Fibroblast of the conjunctiva (primary cell): Measurements from ENCODE around the gene GOLGA2.
"Not testable (repeated sequence)": the region's sequence is repeated elsewhere in the genome, so short reads cannot be mapped to it uniquely, and the experiment has no call there.

Source experiments
- DNase-seq: peaks from one replicate; pipeline ENCODE4 v3.0.0-alpha.2; 2010; ENCODE audit warnings: low read depth

Gene GOLGA2

DNA sequence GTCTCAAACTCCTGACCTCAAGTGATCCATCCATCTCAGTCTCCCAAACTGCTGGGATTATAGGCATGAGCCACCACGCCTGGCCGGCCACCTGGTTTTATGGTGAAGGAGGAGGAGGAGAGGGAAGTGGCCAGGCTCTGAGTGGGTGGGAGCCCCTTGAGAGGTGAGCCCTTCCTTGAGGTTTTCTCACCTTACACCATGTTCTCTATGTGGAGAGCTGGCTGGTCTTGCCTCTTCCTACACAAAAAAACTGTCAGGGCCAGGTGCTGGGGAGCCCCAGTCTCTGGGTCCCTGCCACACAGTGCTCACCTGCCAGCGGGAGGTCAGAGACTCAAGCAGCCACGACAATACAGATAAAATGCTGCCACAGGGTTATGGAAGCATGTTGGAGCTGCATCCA lies 18.3 kb upstream of the GOLGA2 start:
- no peak for DNase-seq

GRCh38 chr9:128293091-128293490 lies 17.3 kb upstream of the GOLGA2 start:
- no peak for DNase-seq

DNA sequence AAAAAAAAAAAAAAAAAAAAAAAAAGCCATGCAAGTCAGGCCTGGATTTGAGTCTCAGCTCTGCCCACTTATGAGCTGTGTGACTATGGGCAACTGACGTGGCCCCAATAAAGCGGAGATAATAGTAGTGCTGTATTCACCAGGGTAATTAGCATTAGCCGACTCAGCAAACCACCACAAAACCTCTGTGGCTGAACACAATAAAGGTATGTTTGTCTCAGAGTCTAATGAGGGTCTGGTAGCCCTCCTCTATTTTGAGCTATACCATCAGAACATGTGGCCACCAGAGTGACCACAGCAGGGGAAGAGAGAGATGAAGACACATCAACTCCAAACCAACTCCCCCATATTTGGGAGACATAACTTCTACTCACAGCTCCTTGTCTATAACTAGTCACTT lies 16.2 kb upstream of the GOLGA2 start:
- DNase-seq = no peak

- DNase-seq = no peak
Observed at GRCh38 chr9:128288273-128289004, 12.6 kb upstream of the GOLGA2 start.

- no peak for DNase-seq
Observed at GRCh38 chr9:128286440-128286839, 10.6 kb upstream of the GOLGA2 start.

DNA sequence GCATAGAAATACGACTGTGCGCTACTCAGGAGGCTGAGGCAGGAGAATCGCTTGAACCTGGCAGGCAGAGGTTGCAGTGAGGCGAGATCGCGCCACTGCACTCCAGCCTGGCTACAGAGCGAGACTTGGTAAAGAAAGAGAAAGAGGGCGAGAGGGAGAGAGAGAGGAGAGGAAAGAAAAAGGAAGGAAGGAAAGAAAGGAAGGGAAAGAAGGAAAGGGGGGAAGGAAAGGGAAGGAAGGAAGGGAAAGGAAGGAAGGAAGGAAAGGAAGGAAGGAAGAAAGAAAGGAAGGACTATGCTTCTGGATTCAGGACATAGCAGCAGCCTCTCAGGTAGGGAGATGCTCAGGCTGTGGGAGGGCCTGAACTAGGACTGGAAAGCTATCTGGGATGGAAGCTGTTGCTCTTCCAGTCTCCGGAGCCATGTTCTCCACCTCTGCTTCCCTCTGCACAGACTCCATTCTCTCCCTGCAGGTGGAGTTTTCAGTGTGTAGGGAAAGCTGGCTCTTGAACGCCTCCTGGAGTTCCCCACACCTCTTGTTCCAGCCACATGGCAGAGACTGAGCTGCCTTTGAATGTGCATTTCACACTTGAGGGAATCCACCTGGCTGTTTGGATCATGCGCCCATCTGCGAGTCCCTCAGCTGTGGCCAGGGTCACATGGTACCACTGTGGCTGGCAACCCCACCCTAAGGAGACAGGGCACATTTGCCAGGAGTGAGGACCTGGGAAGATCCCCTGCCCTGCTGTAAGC lies 9.4 kb upstream of the GOLGA2 start:
- no peak for DNase-seq

- no peak for DNase-seq
Observed at GRCh38 chr9:128282500-128282899, 6.7 kb upstream of the GOLGA2 start.

DNA sequence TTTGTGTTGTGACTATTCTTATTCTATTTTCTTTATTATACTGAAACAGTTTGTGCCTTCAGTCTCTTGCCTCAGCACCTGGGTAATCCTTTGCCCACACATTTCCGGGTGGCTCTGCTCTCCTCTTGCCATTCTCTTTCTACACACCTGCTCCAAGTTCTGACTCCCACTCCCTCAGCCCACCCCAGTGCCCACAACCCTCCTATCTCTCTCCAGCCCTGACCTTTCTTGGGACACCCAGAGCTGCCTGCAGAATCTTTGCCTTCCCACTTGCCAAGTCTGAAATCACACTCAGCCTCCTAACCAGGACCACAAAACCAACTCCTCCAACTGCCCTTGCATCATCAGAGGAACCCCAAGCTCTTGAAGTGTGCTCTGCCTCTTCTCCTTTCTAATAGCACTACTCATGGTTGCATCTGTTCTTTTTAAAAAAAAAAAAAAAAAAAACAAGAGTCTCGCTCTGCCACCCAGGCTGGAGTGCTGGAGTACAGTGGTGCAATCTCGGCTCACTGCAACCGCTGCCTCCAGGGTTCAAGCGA lies 4.3 kb upstream of the GOLGA2 start:
- DNase-seq = no peak

GRCh38 chr9:128279088-128280073 lies 3.6 kb upstream of the GOLGA2 start:
- not testable (repeated sequence) for DNase-seq

DNA sequence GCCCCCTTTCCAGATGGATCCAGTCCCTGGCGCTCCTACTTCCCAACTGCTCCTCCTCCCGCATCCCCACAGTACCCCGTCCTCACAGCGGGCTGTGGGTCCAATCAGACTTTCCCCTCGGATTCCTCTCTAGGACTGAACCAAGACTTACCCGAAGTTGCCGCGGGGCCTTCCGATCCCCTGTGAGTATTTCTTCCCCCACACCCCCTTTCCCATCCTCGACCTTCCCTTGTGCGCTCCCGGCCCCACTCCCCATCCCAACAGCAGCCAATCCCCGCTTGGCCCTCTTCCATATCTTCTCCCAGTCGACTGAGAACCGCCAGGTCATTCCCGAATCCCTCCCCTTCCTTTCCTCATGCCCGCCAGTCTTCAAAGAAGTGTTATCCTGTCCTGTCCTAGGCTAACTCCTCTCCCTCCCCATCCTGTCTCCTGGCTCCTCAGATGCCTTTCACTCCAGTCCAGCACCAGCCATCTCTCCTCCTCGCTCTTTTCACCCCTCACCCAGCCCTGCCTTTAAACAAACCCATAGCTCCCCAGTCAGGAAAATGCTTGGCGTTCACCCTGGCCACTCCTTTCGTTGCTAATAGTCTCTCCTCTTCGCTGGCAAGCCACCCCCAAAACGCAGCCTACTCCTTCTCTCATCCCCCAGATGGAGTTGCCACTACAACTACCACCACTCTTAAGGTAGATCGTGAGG lies 915 bp upstream of the GOLGA2 start:
- no peak for DNase-seq

DNA sequence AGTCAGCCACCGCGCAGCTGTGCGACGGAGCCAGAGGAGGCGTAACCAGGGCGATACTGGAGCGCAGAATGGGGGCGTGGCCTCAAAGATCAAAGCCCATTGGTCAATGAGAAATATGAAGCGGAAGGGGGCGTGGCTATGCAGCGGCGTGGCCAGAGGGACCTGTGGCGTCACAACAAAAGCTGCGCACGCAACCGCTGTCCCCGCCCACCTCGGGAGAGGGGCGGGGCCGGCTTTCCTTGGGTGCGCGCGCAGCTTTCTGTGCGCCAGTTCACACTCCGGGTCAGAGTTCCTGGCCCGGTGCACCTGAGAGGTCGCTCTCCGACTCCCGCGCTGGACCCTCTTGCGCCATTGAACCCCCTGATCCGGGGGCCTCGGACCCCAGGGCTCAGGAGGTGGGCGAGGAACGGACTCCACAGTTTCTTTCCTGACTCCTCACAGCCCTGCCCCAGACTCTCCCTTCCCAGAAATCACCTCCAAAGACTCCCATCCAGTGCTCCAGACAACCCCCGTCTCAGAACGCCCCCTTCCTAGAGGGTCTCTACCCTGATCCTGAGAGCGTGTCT lies 284 bp upstream of the GOLGA2 start, which contains the start of gene SWI5:
Gene SWI5, plus strand, starts transcription at position 269 of the 566 bp plus-strand sequence.
- peak; percentile 99 for DNase-seq

DNA sequence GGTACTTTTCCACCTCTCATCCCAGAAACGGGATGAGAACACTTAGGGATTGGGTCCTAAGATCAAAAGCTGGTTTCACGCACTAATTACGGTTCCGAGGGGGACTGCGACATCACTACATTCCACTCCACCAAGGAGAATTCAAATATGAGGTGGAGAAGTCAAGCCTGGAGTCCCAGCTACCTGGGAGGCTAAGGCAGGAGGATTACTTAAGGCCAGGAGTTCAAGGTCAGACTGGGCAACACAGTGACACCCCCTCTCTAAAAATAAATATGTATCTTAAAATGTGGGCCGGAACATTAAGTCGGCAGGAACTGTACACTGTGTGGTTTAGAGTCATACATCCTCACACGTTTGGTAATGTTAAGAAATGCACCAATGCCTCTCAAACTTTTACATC lies 1.6 kb downstream of the GOLGA2 start:
- DNase-seq = no peak

DNA sequence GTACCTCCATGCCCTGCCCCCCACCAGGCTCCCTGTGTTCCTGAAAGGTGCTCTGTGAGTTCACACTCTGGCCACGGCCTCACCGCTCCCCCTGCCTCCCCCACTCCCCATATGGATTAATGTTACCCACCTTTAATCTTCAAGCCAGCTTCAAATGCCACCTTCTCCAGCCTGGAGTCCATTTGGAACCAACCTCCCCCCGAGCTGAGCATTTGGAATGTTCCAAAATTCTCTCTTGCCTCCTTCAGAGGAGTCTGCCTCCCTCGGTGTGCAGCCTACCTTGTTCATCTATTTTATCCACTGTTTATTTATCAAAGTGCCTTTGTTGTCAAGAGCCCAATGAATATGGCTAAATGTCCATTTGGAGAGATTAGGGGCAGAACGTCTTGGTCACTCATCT lies 4.3 kb downstream of the GOLGA2 start:
- DNase-seq = no peak

DNA sequence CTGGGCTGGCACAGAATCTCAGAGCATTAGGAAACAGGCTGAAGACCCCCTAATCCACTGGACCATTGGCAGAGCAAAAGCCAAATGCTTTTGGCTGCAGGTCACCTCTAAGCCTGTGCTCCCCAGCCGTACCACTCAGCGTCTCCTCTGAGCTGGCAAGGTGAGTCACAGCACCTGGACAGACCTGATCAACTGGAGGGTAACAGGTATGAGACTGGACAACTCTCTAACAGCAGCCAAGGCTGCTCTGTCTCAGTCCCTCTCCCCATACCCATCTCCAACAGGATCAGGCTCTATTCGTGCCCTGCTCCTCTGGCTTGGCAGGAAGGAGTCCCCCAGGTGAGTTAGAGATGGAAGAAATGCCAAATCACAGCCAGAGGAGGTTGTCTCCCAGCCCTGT lies 4.7 kb downstream of the GOLGA2 start:
- no peak for DNase-seq

DNA sequence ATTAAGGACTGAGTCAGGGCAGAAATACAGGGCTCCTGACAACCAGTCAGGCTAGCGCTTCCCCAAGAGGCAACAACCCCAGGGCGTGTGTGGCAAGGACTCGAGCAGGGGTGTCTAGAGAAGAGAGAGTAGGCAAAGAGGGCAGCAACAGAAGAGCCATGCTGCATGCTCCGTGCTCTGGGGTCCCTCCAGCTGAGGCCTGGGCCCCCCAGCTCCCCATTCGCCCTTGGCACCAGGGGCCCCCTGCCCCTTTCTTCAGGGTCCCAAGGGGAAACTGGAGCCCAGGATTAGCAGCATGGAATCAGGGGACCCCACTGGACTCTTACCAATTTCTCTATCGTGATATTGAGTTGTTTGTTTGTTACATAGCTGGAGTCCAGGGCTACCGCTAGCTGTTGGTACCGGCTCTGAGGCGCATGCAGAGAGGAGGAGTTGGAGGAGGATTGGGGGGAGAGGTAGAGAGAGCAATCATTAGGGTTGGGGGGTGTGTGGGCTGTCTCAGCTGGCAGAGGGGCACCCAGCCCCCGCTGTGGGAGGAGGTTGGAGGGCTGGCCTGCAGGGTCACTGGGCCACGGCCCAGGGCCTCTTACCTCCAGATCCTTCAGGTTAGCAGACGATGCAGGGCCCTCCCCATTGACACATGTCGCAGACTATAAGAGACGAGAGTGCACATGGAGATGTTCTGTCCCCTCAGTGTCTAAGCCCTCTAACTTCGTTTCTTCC lies 8.8 kb downstream of the GOLGA2 start:
- no peak for DNase-seq

DNA sequence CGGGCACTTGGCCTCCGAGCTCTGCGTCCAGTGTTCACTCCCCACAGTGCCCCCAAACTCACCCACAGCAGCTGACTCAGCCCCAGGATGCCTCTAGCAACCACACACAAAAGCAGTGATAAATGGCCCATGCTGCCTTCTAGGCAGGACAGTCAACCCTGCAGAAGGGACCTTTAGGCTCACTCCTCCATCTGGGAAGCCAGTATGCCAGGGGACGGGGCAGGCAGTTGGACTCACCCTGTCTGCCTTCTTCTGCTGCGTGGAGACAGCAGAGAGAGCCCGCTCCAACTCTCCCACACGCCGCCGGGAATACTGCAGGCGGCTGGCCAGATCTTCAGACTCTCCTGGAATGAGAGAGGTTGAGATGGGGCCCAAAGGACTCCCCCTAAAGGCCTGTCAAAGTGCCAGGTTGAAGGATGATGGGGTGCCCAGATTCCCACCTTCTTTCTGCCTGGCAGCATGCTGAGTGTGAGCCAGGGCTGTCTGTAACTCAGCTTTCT lies 10.4 kb downstream of the GOLGA2 start:
- no peak for DNase-seq

GRCh38 chr9:128262687-128263086 lies 13.1 kb downstream of the GOLGA2 start:
- DNase-seq = no peak

- DNase-seq = no peak
Observed at GRCh38 chr9:128260340-128260739, 15.5 kb downstream of the GOLGA2 start.

GRCh38 chr9:128259156-128259555 lies 16.7 kb downstream of the GOLGA2 start:
- no peak for DNase-seq

DNA sequence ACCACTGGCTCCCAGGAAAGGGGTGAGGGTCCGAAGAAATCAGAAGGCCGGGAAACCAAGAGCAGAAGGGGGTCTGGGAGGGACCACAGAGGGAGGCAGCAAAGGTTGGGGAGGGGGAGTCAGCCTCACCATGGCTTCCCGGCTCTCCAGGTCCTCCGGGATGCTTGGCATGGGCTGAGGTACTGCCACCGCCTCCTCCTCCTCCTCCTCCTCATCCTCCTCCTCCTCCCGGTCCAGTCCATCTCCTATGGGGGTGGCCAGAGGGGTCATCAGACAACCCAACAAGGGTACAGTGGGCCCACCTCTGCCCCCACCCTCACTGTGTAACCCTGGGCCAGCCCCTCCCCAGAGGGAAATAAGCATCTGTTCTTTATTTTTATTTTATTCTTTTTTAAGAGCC lies 17.5 kb downstream of the GOLGA2 start:
- no peak for DNase-seq
